ENCODE data around the gene FANCI.

Gene FANCI

DNA sequence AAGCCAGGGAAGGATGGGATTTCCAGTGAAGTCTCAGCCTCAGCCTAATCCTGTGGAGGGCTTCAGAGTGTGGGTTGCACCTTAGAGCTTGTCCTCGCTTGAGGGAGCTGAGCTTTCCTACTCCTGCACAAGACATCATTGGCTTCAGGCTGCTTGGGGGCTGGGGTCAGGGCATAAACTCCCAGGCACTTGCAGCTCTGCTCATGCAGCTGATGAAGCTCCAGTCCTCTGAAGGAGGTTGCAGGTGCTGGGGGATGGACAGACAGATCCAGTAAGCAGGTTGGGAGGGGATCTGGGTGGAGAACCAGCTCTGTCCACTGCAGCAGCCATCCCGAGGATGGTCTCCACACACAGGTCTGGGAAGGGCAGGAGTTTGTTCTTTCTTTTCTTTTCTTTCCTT is 110.2 kb downstream of the FANCI start:
- H3K4me3 ChIP-seq (ENCODE audit: low read depth, low read length) = no peak overlapping the region
- CTCF ChIA-PET = interaction anchor here (1.2 to 16.4 kb wide), 5 partner anchors 11 to 118 kb away, joined by 4 to 446 read pairs (median 156); partner anchors contain the start of gene POLG
- POLR2A ChIA-PET = no interaction called here
- TF ChIP-seq, protein P1, sequence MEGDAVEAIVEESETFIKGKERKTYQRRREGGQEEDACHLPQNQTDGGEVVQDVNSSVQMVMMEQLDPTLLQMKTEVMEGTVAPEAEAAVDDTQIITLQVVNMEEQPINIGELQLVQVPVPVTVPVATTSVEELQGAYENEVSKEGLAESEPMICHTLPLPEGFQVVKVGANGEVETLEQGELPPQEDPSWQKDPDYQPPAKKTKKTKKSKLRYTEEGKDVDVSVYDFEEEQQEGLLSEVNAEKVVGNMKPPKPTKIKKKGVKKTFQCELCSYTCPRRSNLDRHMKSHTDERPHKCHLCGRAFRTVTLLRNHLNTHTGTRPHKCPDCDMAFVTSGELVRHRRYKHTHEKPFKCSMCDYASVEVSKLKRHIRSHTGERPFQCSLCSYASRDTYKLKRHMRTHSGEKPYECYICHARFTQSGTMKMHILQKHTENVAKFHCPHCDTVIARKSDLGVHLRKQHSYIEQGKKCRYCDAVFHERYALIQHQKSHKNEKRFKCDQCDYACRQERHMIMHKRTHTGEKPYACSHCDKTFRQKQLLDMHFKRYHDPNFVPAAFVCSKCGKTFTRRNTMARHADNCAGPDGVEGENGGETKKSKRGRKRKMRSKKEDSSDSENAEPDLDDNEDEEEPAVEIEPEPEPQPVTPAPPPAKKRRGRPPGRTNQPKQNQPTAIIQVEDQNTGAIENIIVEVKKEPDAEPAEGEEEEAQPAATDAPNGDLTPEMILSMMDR (IDR thresholded peaks at IDR 0.05; ENCODE audit: insufficient read depth, low read length, missing control alignments) = no peak
- no peak for DNase-seq (ENCODE audit: low read depth, low spot score)

DNA sequence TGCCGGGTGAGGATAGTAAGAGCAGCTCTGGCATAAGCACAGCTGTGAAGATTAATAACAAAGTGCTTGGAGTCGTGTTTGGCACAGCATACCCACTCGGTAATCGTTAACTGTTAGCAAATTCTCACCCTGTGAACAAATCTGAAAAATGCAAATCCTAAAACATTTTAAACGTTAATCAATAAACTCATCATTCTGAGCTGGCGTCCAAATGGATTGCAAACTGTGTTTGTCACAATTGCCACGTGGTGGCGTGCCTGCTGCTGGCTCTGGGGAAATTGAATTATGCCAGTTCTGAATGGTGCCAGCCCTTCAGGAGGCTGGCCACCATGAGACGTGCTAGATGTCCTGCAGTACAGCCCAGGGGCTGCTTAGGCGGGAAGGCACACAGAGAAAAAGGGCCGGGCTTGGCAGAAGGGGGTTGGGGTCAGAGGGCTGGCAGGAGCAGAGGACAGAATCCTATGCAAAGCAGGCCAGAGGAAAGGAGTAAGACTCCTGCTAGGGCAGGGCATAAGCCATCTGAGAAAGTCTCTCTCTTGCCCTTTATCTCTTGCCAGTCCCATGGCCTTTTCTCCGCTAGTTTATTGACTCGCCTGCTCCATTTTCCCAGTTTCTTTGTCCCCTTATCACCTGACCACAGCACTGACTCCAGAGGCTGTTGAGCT is 113.0 kb downstream of the FANCI start:
- DNase-seq (ENCODE audit: low read depth, low spot score) = no peak
- ChIA-PET POLR2A (interaction anchor here (1.3 kb wide), 1 partner anchor 22 kb away, joined by 4 read pairs; the partner anchor contains the start of gene POLG), CTCF (interaction anchor here (1.0 to 16.4 kb wide), 25 partner anchors 9 to 233 kb away, joined by 3 to 446 read pairs (median 20); partner anchors contain the start of gene POLG)
- H3K4me3 ChIP-seq (ENCODE audit: low read depth, low read length) = no peak overlapping the region
- TF ChIP-seq, protein P1 (IDR thresholded peaks at IDR 0.05; ENCODE audit: insufficient read depth, low read length, missing control alignments) = peak; percentile 49

DNA sequence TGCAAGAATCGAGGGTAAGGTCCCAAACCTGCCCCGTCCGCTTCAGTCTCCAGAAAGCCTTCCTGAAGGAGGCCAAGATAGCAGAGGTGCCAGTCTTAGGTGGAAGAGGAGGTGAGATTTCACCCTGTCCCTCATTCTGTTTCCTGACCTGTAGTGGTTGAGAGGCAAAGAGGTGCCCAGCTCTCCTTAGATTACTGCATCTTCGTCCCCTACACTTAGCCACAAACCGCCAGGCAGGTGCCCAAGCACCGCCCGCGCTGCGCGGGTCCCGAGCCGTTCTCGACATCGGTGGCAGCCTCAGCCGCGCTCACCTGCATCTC is 114.6 kb downstream of the FANCI start:
- CTCF ChIA-PET = interaction anchor here (0.7 to 16.4 kb wide), 57 partner anchors 8 to 530 kb away, joined by 3 to 446 read pairs (median 6); partner anchors contain the start of gene POLG
- DNase-seq (ENCODE audit: low read depth, low spot score) = no peak
- H3K4me3 ChIP-seq (ENCODE audit: low read depth, low read length) = no peak overlapping the region

DNA sequence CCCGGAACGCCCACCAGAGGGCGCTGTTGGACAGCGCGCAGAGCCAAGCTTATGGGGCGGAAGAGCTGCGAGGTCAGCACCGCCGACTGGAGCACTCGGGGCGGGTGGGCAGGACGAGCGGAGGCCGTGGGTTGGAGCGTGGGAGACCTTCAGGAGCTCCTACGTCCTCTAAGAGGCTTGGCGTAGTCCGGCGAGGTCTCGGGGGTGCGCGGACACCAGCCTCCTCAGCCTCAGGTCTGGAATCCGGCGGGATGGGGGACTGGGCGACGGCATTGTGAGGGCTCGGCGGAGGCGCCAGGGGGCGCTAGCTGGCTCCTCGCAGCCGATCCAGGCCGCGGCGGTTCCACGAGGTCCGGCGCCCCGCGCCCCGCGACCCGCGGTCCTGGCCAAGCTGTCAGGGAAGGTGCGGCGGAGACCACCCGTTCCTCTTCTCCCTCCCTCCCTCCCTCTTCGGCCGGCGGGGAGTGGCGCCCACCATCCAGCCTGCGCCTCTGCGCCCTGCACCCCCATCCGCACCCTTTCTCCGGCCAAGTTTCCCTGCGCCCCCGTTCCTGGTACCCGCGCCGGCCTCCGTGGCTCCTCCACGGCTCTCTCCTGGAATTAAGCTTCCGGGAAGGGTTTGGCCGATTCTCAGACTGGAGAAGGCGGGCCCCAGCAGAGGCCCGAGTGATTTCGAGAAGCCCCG is 115.1 kb downstream of the FANCI start:
- TF ChIP-seq, protein P1 (IDR thresholded peaks at IDR 0.05; ENCODE audit: insufficient read depth, low read length, missing control alignments) = peak; percentile 96
- ChIA-PET POLR2A (interaction anchor here (0.6 to 0.9 kb wide), 2 partner anchors 71 to 114 kb away, joined by 3 read pairs; no protein-coding TSS in a partner anchor), CTCF (interaction anchor here (0.6 to 16.4 kb wide), 61 partner anchors 7 to 907 kb away, joined by 3 to 446 read pairs (median 6); partner anchors contain the start of gene POLG)
- H3K4me3 ChIP-seq (ENCODE audit: low read depth, low read length) = peak overlapping the region; percentile 64
- no peak for DNase-seq (ENCODE audit: low read depth, low spot score)

More for the DNA sequence above, 114.6 kb downstream of the FANCI start:
- POLR2A ChIA-PET = interaction anchor here (0.6 to 0.9 kb wide), 2 partner anchors 72 to 114 kb away, joined by 3 read pairs; no protein-coding TSS in a partner anchor
- TF ChIP-seq, protein P1 (IDR thresholded peaks at IDR 0.05; ENCODE audit: insufficient read depth, low read length, missing control alignments) = no peak

DNA sequence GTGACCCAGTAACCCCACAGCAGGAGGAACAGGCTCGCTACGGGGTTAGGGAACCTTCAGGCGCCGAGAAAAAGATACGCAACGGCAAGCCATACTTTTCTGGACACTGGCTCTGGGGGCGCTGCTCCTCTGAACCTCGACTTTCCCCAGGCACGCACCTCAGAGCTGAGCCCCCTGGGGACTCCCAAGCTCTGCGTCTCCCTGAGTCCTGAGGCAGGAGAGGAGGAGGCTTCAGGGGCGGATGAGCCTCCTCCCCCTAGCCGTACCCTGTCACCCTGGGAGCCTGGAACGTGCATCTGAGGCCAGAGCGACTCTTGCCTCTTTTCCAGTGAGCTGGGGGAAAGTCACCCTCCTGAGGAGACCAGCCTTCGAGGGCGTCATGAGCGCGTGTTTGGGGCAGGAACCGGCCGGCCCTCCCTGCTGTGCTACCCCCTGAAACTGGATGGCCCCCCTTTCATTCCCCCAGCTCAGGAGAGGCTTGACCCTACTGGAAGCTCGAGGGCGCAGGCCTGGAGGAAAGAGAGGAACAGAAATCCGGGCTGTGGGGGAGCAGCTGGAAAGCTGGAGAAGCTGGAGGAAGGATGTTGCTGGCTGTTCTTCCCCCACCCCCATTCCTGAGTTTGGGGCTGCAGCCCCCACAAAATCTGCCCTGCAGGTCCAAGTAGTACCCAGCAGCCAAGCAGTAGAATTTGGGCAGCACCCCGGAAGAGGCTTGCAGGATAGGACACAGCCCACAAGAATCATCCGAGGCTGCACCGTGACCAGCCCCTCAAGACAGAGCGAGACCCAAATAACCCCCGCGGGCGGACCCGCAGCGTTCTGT is 115.9 kb downstream of the FANCI start:
- TF ChIP-seq, protein P1 (IDR thresholded peaks at IDR 0.05; ENCODE audit: insufficient read depth, low read length, missing control alignments) = no peak
- CTCF ChIA-PET = interaction anchor here (0.7 to 16.4 kb wide), 40 partner anchors 9 to 907 kb away, joined by 3 to 446 read pairs (median 9); partner anchors contain the start of gene POLG

More for the DNA sequence above, 115.9 kb downstream of the FANCI start:
- POLR2A ChIA-PET = no interaction called here
- DNase-seq (ENCODE audit: low read depth, low spot score) = no peak
- no peak overlapping the region for H3K4me3 ChIP-seq (ENCODE audit: low read depth, low read length)

All from AG04449 (cell line).